Pancreas (tissue), 10 donors: ENCODE measurements around the gene PCDHA13. TPM values are rescaled to one million over a fixed set of nuclear protein-coding genes. Genes with fewer than 3 reads are reported as not detected.
A peak's percentile ranks its signal among the peaks of the same experiment; 100 is the strongest.

ENCODE experiments used
- ATAC-seq, 4 donors: fragments of 200-7000 bp; cut with Tn5 transposase; one replicate each; pipeline versions ENCODE4 v1.8.0 to v1.9.1; 2020; ENCODE audit warnings: mild to moderate bottlenecking in 4 of 4, moderate library complexity in 4 of 4
- DNase-seq, 6 donors: peaks; one replicate each; pipeline ENCODE4 v3.0.0-alpha.2; 2020
- FAIRE-seq: peaks from 2 replicates; lab custom pipeline; 2012; peaks lifted over from hg19 to GRCh38; lab: Jason Lieb, UNC
- H3K27ac ChIP-seq, 4 donors: fragments of 200-600 bp; sonication (generic); 1 replicate in 3 of 4; 2 replicates in 1 of 4; pipeline versions ENCODE4 v1.5.0 to v1.8.0; 2020
- H3K27me3 ChIP-seq, 4 donors: fragments of 200-600 bp; one replicate each; pipeline ENCODE4 v1.8.0; 2021
- H3K36me3 ChIP-seq, 3 donors: fragments of 200-600 bp; sonication (generic) in 1 of 3; one replicate each; pipeline versions ENCODE4 v1.5.0 to v1.8.0; 2020 to 2021
- H3K4me1 ChIP-seq, 3 donors: fragments of 200-600 bp; one replicate each; pipeline ENCODE4 v1.8.0; 2021
- H3K4me3 ChIP-seq, 4 donors: fragments of 200-600 bp; sonication (generic) in 2 of 4; one replicate each; pipeline versions ENCODE4 v1.5.0 to v1.8.0; 2020 to 2021
- H3K9me3 ChIP-seq, 4 donors: fragments of 200-600 bp; one replicate each; pipeline ENCODE4 v1.8.0; 2021
- CTCF ChIP-seq, 4 donors: fragments of 200-600 bp; sonication (generic) in 3 of 4; IDR thresholded peaks; one replicate each; pipeline versions ENCODE4 v1.5.0 to v1.8.0; 2021; ENCODE audit warnings: antibody characterized with exemption in 4 of 4
- WGBS, 2 donors: extraction: QIAGEN DNeasy Blood & Tissue Kit; methylation state at CpG; one replicate each; pipeline ENCODE4 v1.1.7; 2013; 5-methylcytosine and 5-hydroxymethylcytosine counted together
- intact Hi-C, 3 donors: fragments of 100-400 bp; cut with DNase I; formaldehyde crosslinking; loops; one replicate each; pipeline versions ENCODE4 v1.11.1 to v1.14.2; 2022
- polyA plus RNA-seq, 2 donors: library from polyadenylated mRNA; stranded (reverse); fragments of 200-250 nt; gene quantifications; one replicate each; pipeline ENCODE4 v1.2.3, GENCODE V29; 2013
- total RNA-seq, 6 donors: library from RNA; stranded (reverse); fragmentation: NEBNext Ultra II Directional in 4 of 6; extraction: Animal tissue kit (Norgen Biotek cat#: 25700) in 4 of 6; gene quantifications; one replicate each; pipeline versions ENCODE4 v1.2.1 to v1.2.4, GENCODE V29; 2021 to 2023
- donor health status: healthy with polysubstance abuse.
- donor health status: DM: no; HTN: no; CAD: no; lungs with moderate emphysema.
- donor health status: DM: no; HTN: no; CAD: no.
- donor health status: control.
- donor health status: control.
- donor health status: Bipolar disorder and iron deficiency.
- donor health status: DM: yes; HTN: yes; CAD: no.
- donor health status: DM: no; HTN: no; CAD: no.
- donor health status: DM: no; HTN: no; CAD: no.
- donor health status: DM: yes; HTN: yes; CAD: no.

Gene PCDHA13
- total and polyA plus RNA-seq, 8 donors = 0.27 to 2.0 (median 0.81) TPM

GRCh38 chr5:140923601-140924000 is 41.7 kb downstream of the PCDHA13 start:
- Histone ChIP-seq H3K36me3 (no peaks in the 10 kb centered on the region), H3K4me1 (peaks cover 0 to 2% (median 0%) of the 10 kb centered on the region in 3 donors), H3K4me3 (no peak overlapping the region), H3K9me3 (no peaks in the 10 kb centered on the region), H3K27me3 (no peaks in the 10 kb centered on the region), H3K27ac (no peak overlapping the region)
- FAIRE-seq = no peak
- WGBS, 2 donors = 54% methylated on average over 4 of the region's 4 CpGs
- DNase-seq = no peak
- intact Hi-C loops = no loop called here
- no peak for TF ChIP-seq CTCF (IDR thresholded peaks at IDR 0.05)
- no peak for ATAC-seq

DNA sequence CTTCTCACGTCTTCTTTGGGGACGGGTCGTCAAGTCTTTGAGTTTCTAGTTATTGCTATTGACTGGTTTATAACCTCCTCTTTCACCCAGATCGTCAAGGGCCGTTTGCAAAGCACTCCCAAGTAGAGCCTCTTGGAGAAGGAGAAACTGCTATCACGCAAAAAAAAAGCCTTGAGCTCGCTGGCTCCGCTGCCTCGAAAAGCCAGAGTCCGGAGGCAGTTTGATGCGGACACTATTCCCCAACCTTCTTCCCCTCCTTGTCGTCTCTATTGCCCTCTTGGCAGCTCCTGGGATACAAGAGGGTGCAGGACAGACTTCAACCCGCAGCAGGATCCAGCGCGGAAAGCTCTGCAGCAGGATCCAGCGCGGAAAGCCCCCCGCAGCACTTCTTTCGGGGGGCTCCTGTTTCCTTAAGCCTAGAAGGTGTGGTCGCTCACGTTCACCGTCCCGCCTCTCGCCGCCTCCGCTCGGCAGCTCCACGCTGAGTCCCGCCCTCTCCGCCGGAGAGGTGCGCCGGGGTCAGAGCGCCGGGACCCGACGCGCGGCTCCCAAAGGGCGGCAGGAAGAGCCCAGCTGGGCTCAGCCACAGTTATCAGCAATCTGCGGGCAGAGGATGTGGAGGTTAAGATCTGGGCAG is 44.0 kb downstream of the PCDHA13 start, which contains the start of gene PCDHAC1:
TSS of gene PCDHAC1 (plus strand) at position 494 of the 637 bp plus-strand sequence. CDS start 594 bp downstream, outside the sequence.
- DNase-seq (peak in 4 of 6 donors; percentile 34 to 79 (median 66)), FAIRE-seq (no peak), ATAC-seq (peak; percentile 82 to 86 (median 84))
- Histone ChIP-seq H3K4me1 (peaks cover 0 to 2% (median 0%) of the 10 kb centered on the region in 3 donors), H3K4me3 (peak within 1 kb of the TSS; percentile 26 to 63 (median 40)), H3K36me3 (no peaks in the 10 kb centered on the region), H3K27ac (peak within 1 kb of the TSS; percentile 14 to 62 (median 33)), H3K9me3 (no peaks in the 10 kb centered on the region), H3K27me3 (no peaks in the 10 kb centered on the region)
- TF ChIP-seq CTCF (IDR thresholded peaks at IDR 0.05) = no peak
- WGBS, 2 donors = 2% methylated on average over 41 of the region's 41 CpGs
- intact Hi-C loops = no loop called here

DNA sequence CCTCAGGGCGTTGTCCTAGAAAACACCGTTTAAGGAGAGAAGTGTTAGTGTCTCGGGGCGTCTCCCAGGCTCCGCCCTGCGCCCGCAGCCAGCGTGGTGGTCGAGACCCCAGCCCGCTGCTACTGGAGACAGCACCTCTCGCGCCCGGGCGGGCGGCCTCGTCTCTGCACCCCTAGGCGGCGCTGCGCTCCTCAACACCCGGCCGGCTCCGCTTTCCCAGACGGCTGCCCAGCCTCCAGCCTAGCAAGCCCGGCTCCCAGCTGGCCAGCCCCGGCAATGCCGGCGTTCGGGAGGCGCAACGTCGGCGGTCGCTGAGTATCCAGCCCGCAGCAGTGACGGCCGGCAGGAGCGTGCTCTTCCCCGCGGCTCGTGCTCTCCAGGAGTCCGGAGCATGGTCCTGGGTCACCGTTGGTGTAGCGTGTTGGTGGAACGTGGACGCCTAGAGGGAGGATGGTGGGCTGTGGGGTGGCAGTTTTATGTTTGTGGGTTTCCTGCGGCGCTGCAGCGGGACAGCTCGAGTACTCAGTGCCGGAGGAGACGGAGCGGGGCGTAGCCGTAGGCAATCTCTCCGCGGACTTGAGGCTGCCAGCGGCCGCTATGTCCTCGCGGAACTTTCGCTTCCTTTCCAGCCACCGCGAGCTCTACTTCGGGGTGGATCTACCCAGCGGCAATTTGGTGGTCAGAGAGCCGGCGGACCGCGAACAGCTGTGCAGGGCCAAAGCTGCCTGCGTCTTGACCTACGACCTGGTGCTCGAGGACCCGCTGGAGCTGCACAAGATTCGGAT is 44.7 kb downstream of the PCDHA13 start:
- Histone ChIP-seq H3K36me3 (no peaks in the 10 kb centered on the region), H3K4me3 (peak overlapping the region; percentile 26 to 63 (median 40)), H3K27me3 (no peaks in the 10 kb centered on the region), H3K4me1 (peaks cover 0 to 2% (median 0%) of the 10 kb centered on the region in 3 donors), H3K27ac (peak overlapping the region; percentile 14 to 62 (median 33)), H3K9me3 (no peaks in the 10 kb centered on the region)
- FAIRE-seq (no peak), DNase-seq (peak; percentile 71 to 95 (median 86)), ATAC-seq (peak; percentile 94 to 98 (median 96))
- WGBS, 2 donors = 1 to 2% methylated on average over 68 to 74 of the region's 74 CpGs
- intact Hi-C loops = no loop called here
- peak; percentile 65 to 78 (median 75) for TF ChIP-seq CTCF (IDR thresholded peaks at IDR 0.05)

GRCh38 chr5:140927228-140927573 is 45.3 kb downstream of the PCDHA13 start:
- ATAC-seq (peak; percentile 27 to 56 (median 33)), DNase-seq (peak; percentile 13 to 68 (median 28)), FAIRE-seq (no peak)
- Histone ChIP-seq H3K27me3 (no peaks in the 10 kb centered on the region), H3K4me3 (peak overlapping the region; percentile 26 to 63 (median 40)), H3K4me1 (peaks cover 0 to 2% (median 0%) of the 10 kb centered on the region in 3 donors), H3K27ac (peak overlapping the region in 3 of 4 donors; percentile 14 to 62 (median 28)), H3K36me3 (no peaks in the 10 kb centered on the region), H3K9me3 (no peaks in the 10 kb centered on the region)
- 6% methylated on average over 26 of the region's 26 CpGs for WGBS, 2 donors
- intact Hi-C loops = no loop called here
- no peak for TF ChIP-seq CTCF (IDR thresholded peaks at IDR 0.05)

Other genes with a start within 250 kb of the PCDHA13 start
- gene CD14, start 248.9 kb upstream of the PCDHA13 start, total RNA-seq = 10 to 100 TPM in 3 of 6 donors, 1 to 10 TPM in 3; 4.3 to 45.8 (median 16.1) TPM
- gene CD14, start 248.9 kb upstream of the PCDHA13 start, polyA plus RNA-seq = 10 to 100 TPM; 11.8 to 17.6 TPM
- gene TMCO6, start 242.7 kb upstream of the PCDHA13 start, total RNA-seq = 10 to 100 TPM in 1 of 6 donors, 1 to 10 TPM in 5; 5.5 to 12.3 (median 8.0) TPM
- gene TMCO6, start 242.7 kb upstream of the PCDHA13 start, polyA plus RNA-seq = 10 to 100 TPM; 17.2 to 19.7 TPM
- 10 to 100 TPM; 20.7 to 31.9 (median 24.2) TPM for gene NDUFA2, start 234.5 kb upstream of the PCDHA13 start, total RNA-seq
- 100 to 1,000 TPM; 106 to 125 TPM for gene NDUFA2, start 234.5 kb upstream of the PCDHA13 start, polyA plus RNA-seq
- gene IK, start 234.3 kb upstream of the PCDHA13 start, total RNA-seq = 10 to 100 TPM; 25.1 to 43.5 (median 28.1) TPM
- gene IK, start 234.3 kb upstream of the PCDHA13 start, polyA plus RNA-seq = 10 to 100 TPM; 31.2 to 53.4 TPM
- gene WDR55, start 217.2 kb upstream of the PCDHA13 start, total RNA-seq = 10 to 100 TPM; 10.2 to 14.1 (median 11.9) TPM
- 10 to 100 TPM; 17.1 to 19.2 TPM for gene WDR55, start 217.2 kb upstream of the PCDHA13 start, polyA plus RNA-seq
- gene DND1, start 208.5 kb upstream of the PCDHA13 start, total RNA-seq = 1 to 10 TPM in 1 of 6 donors, under 1 TPM in 5; 0.37 to 1.0 (median 0.56) TPM
- gene DND1, start 208.5 kb upstream of the PCDHA13 start, polyA plus RNA-seq = 1 to 10 TPM; 3.5 to 3.8 TPM
- gene HARS1, start 190.8 kb upstream of the PCDHA13 start, total RNA-seq = 10 to 100 TPM; 24.7 to 34.7 (median 30.1) TPM
- gene HARS1, start 190.8 kb upstream of the PCDHA13 start, polyA plus RNA-seq = 10 to 100 TPM; 46.8 to 47.8 TPM
- 10 to 100 TPM in 1 of 6 donors, 1 to 10 TPM in 5; 5.9 to 15.9 (median 8.6) TPM for gene HARS2, start 190.7 kb upstream of the PCDHA13 start, total RNA-seq
- 10 to 100 TPM; 12.4 to 23.6 TPM for gene HARS2, start 190.7 kb upstream of the PCDHA13 start, polyA plus RNA-seq
- 10 to 100 TPM; 10.5 to 28.0 (median 15.8) TPM for gene ZMAT2, start 181.7 kb upstream of the PCDHA13 start, total RNA-seq
- gene ZMAT2, start 181.7 kb upstream of the PCDHA13 start, polyA plus RNA-seq = 10 to 100 TPM; 21.2 to 42.9 TPM
- under 1 TPM in 4 of 6 donors, not detected in 2; 0.03 to 0.13 (median 0.09) TPM for gene PCDHA1, start 96.0 kb upstream of the PCDHA13 start, total RNA-seq
- under 1 TPM; 0.04 to 0.47 TPM for gene PCDHA1, start 96.0 kb upstream of the PCDHA13 start, polyA plus RNA-seq
- gene PCDHA2, start 87.3 kb upstream of the PCDHA13 start, total RNA-seq = under 1 TPM in 5 of 6 donors, not detected in 1; 0.08 to 0.31 (median 0.12) TPM
- under 1 TPM; 0.19 to 0.40 TPM for gene PCDHA2, start 87.3 kb upstream of the PCDHA13 start, polyA plus RNA-seq
- under 1 TPM; 0.24 to 0.79 (median 0.50) TPM for gene PCDHA3, start 81.1 kb upstream of the PCDHA13 start, total RNA-seq
- 1 to 10 TPM in 1 of 2 donors, under 1 TPM in 1; 0.27 to 1.2 TPM for gene PCDHA3, start 81.1 kb upstream of the PCDHA13 start, polyA plus RNA-seq
- gene PCDHA4, start 75.1 kb upstream of the PCDHA13 start, total RNA-seq = 1 to 10 TPM in 4 of 6 donors, under 1 TPM in 2; 0.74 to 3.1 (median 1.5) TPM
- gene PCDHA4, start 75.1 kb upstream of the PCDHA13 start, polyA plus RNA-seq = under 1 TPM; 0.53 to 0.70 TPM
- under 1 TPM; 0.24 to 0.92 (median 0.48) TPM for gene PCDHA5, start 60.5 kb upstream of the PCDHA13 start, total RNA-seq
- under 1 TPM; 0.80 to 0.96 TPM for gene PCDHA5, start 60.5 kb upstream of the PCDHA13 start, polyA plus RNA-seq
- gene PCDHA6, start 54.2 kb upstream of the PCDHA13 start, total RNA-seq = 1 to 10 TPM in 4 of 6 donors, under 1 TPM in 2; 0.31 to 1.7 (median 1.1) TPM
- gene PCDHA6, start 54.2 kb upstream of the PCDHA13 start, polyA plus RNA-seq = 1 to 10 TPM in 1 of 2 donors, under 1 TPM in 1; 0.42 to 1.6 TPM
- under 1 TPM; 0.19 to 0.84 (median 0.44) TPM for gene PCDHA7, start 47.9 kb upstream of the PCDHA13 start, total RNA-seq
- under 1 TPM; 0.49 to 0.96 TPM for gene PCDHA7, start 47.9 kb upstream of the PCDHA13 start, polyA plus RNA-seq
- under 1 TPM; 0.08 to 0.76 (median 0.41) TPM for gene PCDHA8, start 40.9 kb upstream of the PCDHA13 start, total RNA-seq
- under 1 TPM; 0.30 to 0.40 TPM for gene PCDHA8, start 40.9 kb upstream of the PCDHA13 start, polyA plus RNA-seq
- under 1 TPM; 0.12 to 0.55 (median 0.23) TPM for gene PCDHA9, start 33.7 kb upstream of the PCDHA13 start, total RNA-seq
- under 1 TPM in 1 of 2 donors, not detected in 1; 0.19 TPM for gene PCDHA9, start 33.7 kb upstream of the PCDHA13 start, polyA plus RNA-seq
- 1 to 10 TPM; 1.4 to 6.7 (median 3.1) TPM for gene PCDHA10, start 26.2 kb upstream of the PCDHA13 start, total RNA-seq
- gene PCDHA10, start 26.2 kb upstream of the PCDHA13 start, polyA plus RNA-seq = under 1 TPM; 0.16 to 0.34 TPM
- gene PCDHA11, start 13.2 kb upstream of the PCDHA13 start, total RNA-seq = 1 to 10 TPM in 4 of 6 donors, under 1 TPM in 2; 0.78 to 1.6 (median 1.2) TPM
- gene PCDHA11, start 13.2 kb upstream of the PCDHA13 start, polyA plus RNA-seq = under 1 TPM; 0.34 to 0.35 TPM
- 1 to 10 TPM in 4 of 6 donors, under 1 TPM in 2; 0.75 to 1.5 (median 1.3) TPM for gene PCDHA12, start 6.8 kb upstream of the PCDHA13 start, total RNA-seq
- gene PCDHA12, start 6.8 kb upstream of the PCDHA13 start, polyA plus RNA-seq = under 1 TPM; 0.42 to 0.54 TPM
- 1 to 10 TPM in 5 of 6 donors, under 1 TPM in 1; 0.98 to 2.0 (median 1.6) TPM for gene PCDHAC1, start 44.2 kb downstream of the PCDHA13 start, total RNA-seq
- under 1 TPM; 0.34 to 0.80 TPM for gene PCDHAC1, start 44.2 kb downstream of the PCDHA13 start, polyA plus RNA-seq
- gene PCDHAC2, start 84.4 kb downstream of the PCDHA13 start, total RNA-seq = 1 to 10 TPM in 1 of 6 donors, under 1 TPM in 5; 0.37 to 1.1 (median 0.68) TPM
- gene PCDHAC2, start 84.4 kb downstream of the PCDHA13 start, polyA plus RNA-seq = under 1 TPM; 0.08 to 0.73 TPM
- gene PCDHB1, start 169.2 kb downstream of the PCDHA13 start, total RNA-seq = under 1 TPM; 0.09 to 0.35 (median 0.14) TPM
- under 1 TPM; 0.02 to 0.08 TPM for gene PCDHB1, start 169.2 kb downstream of the PCDHA13 start, polyA plus RNA-seq
- 1 to 10 TPM in 2 of 6 donors, under 1 TPM in 4; 0.56 to 2.2 (median 0.62) TPM for gene PCDHB2, start 212.5 kb downstream of the PCDHA13 start, total RNA-seq
- under 1 TPM; 0.23 to 0.70 TPM for gene PCDHB2, start 212.5 kb downstream of the PCDHA13 start, polyA plus RNA-seq
- 1 to 10 TPM in 3 of 6 donors, under 1 TPM in 3; 0.41 to 2.2 (median 1.0) TPM for gene PCDHB3, start 218.3 kb downstream of the PCDHA13 start, total RNA-seq
- gene PCDHB3, start 218.3 kb downstream of the PCDHA13 start, polyA plus RNA-seq = 1 to 10 TPM in 1 of 2 donors, under 1 TPM in 1; 0.42 to 1.4 TPM
- 1 to 10 TPM; 3.3 to 7.2 (median 4.5) TPM for gene PCDHB4, start 239.7 kb downstream of the PCDHA13 start, total RNA-seq
- gene PCDHB4, start 239.7 kb downstream of the PCDHA13 start, polyA plus RNA-seq = 1 to 10 TPM; 1.2 to 5.1 TPM